Upper lobe of left lung (tissue), 4 donors: ENCODE measurements around the gene RIMS4.

Experiments
- EP300 ChIP-seq, 4 donors: sonication (generic); formaldehyde crosslinking; IDR thresholded peaks; one replicate each; pipeline ENCODE4 v1.5.1; 2017; ENCODE audit warnings: antibody characterized with exemption in 4 of 4, control low read depth in 2 of 4
- POLR2A ChIP-seq, 4 donors: fragments of 450-650 bp; IDR thresholded peaks; one replicate each; pipeline ENCODE4 v1.5.1; 2016 to 2017; ENCODE audit warnings: antibody characterized with exemption in 4 of 4, mild to moderate bottlenecking in 2 of 4
- POLR2AphosphoS5 ChIP-seq, 2 donors: sonication (generic); formaldehyde crosslinking; IDR thresholded peaks; one replicate each; pipeline ENCODE4 v1.5.1; 2017; ENCODE audit warnings: antibody characterized with exemption in 2 of 2
- TF ChIP-seq, protein P1 (sequence below), 6 experiments: fragments of 450-650 bp in 4 of 6; fragments of 200-600 bp in 2 of 6; sonication (generic) in 2 of 6; IDR thresholded peaks; one replicate each; pipeline ENCODE4 v1.5.1; 2016 to 2019; ENCODE audit warnings: antibody characterized with exemption in 6 of 6

DNA sequence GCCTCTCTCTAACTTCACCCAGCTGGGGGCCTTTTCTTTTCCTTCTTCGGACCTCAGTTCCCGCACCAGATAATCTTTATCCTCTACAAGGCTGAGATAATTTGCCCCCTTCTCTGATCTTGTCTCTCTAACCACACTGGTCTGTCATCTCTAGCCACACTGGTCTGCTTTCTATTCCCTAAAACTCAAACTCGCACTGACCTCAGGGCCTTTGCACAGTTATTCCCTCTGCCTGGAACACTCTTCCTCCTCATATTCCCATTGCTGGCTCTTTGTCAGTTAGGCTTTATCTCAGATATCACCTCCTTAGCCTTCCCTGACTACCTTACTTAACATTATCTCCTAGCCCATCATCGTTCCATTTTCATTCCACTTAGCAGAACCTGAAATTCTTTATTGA is 7.6 kb downstream of the RIMS4 start:
- TF ChIP-seq, protein P1, sequence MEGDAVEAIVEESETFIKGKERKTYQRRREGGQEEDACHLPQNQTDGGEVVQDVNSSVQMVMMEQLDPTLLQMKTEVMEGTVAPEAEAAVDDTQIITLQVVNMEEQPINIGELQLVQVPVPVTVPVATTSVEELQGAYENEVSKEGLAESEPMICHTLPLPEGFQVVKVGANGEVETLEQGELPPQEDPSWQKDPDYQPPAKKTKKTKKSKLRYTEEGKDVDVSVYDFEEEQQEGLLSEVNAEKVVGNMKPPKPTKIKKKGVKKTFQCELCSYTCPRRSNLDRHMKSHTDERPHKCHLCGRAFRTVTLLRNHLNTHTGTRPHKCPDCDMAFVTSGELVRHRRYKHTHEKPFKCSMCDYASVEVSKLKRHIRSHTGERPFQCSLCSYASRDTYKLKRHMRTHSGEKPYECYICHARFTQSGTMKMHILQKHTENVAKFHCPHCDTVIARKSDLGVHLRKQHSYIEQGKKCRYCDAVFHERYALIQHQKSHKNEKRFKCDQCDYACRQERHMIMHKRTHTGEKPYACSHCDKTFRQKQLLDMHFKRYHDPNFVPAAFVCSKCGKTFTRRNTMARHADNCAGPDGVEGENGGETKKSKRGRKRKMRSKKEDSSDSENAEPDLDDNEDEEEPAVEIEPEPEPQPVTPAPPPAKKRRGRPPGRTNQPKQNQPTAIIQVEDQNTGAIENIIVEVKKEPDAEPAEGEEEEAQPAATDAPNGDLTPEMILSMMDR (IDR thresholded peaks at IDR 0.05) = no peak
- no peak for TF ChIP-seq POLR2A (IDR thresholded peaks at IDR 0.05)
- TF ChIP-seq POLR2AphosphoS5 (IDR thresholded peaks at IDR 0.05) = no peak
- no peak for TF ChIP-seq EP300 (IDR thresholded peaks at IDR 0.05)
